Measurements from ENCODE around the gene WIZ.
A peak's percentile ranks its signal among the peaks of the same experiment; 100 is the strongest.

The WIZ gene

DNA sequence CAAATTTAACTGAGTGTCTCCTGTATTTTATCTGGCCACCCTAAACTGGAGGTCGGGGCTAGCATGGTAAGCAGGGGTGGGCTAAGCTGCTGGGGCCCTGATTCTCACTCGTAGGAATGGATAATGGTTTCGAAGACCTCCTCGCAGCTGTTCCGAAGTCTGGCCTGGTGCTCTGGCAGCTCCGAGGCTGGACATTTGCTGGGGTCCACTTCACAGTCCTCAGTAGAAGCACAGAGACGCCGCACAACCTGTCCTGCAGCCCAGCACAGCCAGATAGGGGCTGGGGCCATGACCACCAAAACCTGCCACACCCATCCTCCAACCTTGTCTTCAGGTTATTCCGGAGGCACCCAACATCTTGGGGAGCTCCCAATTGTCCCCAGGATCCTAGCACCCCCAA is 6.2 kb upstream of the WIZ start:
- peaks cover 84% of the 10 kb centered on the region for H3K36me3 Mint-ChIP-seq (ENCODE audit: low read depth)
- H3K27me3 Mint-ChIP-seq = no peaks in the 10 kb centered on the region
- no peaks in the 10 kb centered on the region for H3K9me3 Mint-ChIP-seq

DNA sequence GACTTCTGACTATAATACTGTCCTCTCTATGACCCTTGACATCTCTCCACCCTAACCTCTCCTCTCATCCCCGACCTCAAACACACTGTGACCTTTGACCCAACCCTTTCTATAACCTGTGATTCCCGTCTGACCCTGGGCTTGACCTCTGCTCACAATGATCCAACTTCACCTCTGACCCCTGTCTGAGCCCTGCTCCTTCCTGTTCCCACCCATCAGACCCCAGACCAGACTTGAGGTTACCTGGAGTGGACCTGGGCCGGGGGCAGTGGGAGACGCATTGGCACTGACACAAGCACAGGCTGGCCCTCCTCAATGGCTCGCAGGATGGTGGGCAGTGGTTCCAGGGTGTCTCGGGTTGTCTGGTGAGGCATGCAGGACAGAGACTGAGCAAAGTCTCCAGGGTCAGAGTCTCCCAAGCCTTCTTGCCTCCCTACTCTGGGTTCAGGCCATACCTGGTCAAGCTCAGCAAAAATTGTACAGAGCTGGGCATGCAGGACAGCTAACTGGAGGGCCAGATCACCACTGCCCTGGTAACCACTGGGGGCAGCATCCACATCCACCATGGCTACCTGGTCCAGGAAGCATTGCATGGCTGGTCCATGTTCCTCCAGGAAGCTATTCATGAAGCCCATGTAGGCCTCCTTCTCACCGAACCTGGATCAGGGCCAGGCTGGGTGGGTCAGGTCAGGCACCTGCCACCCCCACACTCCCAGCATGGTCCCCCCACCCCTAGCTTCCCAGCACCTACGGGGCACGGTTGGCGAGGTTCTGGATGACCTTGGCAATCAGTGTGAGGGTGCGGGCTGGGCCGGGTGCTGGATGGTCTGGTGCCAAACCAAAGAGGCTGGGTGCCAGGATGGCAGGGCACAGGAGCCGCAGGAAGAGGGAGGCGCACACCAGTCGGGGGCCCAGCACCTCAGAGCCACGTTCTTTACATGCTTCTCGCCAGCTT is 4.4 kb upstream of the WIZ start:
- peaks cover 25% of the 10 kb centered on the region for H3K4me1 Mint-ChIP-seq (ENCODE audit: low read depth)
- no peak for DNase-seq
- no peak overlapping the region for H3K4me3 Mint-ChIP-seq
- H3K36me3 Mint-ChIP-seq (ENCODE audit: low read depth) = peaks cover 74% of the 10 kb centered on the region
- H3K9me3 Mint-ChIP-seq = peaks cover 2% of the 10 kb centered on the region
- H3K27me3 Mint-ChIP-seq = no peaks in the 10 kb centered on the region
- H3K27ac Mint-ChIP-seq = peak overlapping the region; percentile 81

More for the DNA sequence above, 6.2 kb upstream of the WIZ start:
- H3K4me3 Mint-ChIP-seq = no peak overlapping the region
- H3K27ac Mint-ChIP-seq = peak overlapping the region; percentile 37
- H3K4me1 Mint-ChIP-seq (ENCODE audit: low read depth) = peaks cover 21% of the 10 kb centered on the region
- DNase-seq = no peak

DNA sequence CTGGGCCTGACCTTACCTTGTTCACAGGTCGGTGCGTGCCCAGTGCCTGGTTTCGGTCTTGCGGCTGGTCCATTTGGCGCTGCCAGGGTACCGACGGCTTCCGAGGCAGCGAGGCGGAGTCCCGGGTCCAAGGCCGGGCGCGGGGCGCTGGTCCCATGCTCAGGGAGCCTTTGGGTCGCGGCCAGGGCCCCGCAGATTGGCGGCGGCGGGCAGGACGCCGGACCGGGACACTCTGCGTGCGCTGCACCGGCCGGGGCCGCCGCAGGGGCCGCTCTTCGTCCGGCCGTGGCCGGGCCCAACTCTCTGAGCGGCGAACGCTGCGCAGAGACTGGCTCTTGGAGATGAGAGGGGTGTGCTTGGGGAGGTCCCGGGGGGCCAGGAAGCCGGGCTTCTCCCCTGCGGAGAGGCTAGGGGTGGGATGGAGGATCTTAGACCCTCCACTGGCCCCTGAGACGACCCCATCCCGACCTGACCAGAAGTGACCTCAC is 3.4 kb upstream of the WIZ start:
- DNase-seq = no peak
- Mint-ChIP-seq H3K27me3 (no peaks in the 10 kb centered on the region), H3K9me3 (peaks cover 2% of the 10 kb centered on the region), H3K27ac (no peak overlapping the region), H3K4me1 (ENCODE audit: low read depth) (peaks cover 31% of the 10 kb centered on the region), H3K4me3 (no peak overlapping the region), H3K36me3 (ENCODE audit: low read depth) (peaks cover 68% of the 10 kb centered on the region)

DNA sequence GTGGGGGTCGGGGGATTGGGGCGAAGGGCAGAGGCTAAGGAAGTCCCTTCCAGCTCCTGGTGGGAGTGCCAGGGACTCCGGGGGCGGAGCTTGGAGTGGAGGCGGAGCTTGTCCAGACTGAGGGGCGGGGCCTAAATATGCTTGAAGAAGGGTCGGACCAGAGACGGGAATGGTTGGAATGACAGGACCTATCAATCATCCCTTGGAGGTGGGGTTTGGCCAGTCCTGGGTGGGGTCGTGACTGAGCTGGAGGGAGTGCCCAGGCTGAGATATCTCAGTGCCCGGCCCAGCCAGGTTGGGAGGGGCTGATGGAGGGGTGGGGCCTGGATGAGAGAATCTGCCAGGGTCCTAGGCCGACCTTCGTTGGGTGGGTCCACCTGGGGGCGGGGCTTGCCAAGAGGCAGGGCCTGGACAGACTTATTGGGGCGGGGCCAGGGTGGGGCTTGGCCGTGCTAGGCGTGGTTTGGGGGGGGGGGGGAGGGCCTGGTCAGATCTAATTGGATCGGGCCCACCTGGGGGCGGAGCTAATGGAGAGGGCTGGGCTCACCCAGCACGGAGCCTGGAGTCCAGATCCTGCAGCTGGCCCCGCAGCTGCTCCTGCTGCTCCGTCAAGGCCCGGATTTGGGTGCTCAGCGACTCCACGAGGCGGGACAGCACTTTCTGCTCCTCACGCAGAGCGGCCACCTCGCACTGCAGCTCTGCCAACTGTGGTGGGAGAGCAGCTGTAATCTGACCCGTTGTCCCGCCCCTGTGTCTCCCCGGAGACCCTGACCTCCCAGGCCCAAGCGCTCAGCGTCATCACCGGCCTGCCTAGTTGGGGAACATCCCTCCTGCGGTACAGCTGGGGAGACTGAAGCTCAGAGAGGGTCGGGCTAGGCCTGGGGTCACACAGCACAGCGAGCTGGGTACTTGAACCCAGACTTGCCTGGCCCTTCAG is 2.6 kb upstream of the WIZ start:
- H3K36me3 Mint-ChIP-seq (ENCODE audit: low read depth) = peaks cover 63% of the 10 kb centered on the region
- H3K4me3 Mint-ChIP-seq = no peak overlapping the region
- peaks cover 29% of the 10 kb centered on the region for H3K4me1 Mint-ChIP-seq (ENCODE audit: low read depth)
- no peaks in the 10 kb centered on the region for H3K27me3 Mint-ChIP-seq
- H3K27ac Mint-ChIP-seq = peak overlapping the region; percentile 22
- H3K9me3 Mint-ChIP-seq = peaks cover 2% of the 10 kb centered on the region
- DNase-seq = peak; percentile 53

DNA sequence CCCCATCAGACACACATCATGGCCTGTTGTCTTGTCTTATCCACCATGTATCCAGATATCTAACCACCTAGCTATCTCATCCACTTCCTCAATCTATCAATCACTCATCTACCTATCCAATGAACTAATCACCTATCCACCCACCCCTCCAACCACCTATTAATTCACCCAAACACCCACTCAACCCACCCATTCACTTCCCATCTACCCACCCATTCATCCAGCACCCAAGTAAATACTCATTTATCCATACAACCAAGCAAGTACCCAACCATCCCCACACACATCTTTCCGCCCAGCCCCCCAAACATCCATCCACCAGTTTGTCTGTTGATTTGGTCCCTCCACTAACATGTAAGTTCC is 753 bp upstream of the WIZ start:
- peak overlapping the region; percentile 84 for H3K27ac Mint-ChIP-seq
- DNase-seq = no peak
- H3K9me3 Mint-ChIP-seq = peaks cover 2% of the 10 kb centered on the region
- H3K27me3 Mint-ChIP-seq = no peaks in the 10 kb centered on the region
- H3K36me3 Mint-ChIP-seq (ENCODE audit: low read depth) = peaks cover 50% of the 10 kb centered on the region
- H3K4me1 Mint-ChIP-seq (ENCODE audit: low read depth) = peaks cover 29% of the 10 kb centered on the region
- H3K4me3 Mint-ChIP-seq = peak overlapping the region; percentile 59

DNA sequence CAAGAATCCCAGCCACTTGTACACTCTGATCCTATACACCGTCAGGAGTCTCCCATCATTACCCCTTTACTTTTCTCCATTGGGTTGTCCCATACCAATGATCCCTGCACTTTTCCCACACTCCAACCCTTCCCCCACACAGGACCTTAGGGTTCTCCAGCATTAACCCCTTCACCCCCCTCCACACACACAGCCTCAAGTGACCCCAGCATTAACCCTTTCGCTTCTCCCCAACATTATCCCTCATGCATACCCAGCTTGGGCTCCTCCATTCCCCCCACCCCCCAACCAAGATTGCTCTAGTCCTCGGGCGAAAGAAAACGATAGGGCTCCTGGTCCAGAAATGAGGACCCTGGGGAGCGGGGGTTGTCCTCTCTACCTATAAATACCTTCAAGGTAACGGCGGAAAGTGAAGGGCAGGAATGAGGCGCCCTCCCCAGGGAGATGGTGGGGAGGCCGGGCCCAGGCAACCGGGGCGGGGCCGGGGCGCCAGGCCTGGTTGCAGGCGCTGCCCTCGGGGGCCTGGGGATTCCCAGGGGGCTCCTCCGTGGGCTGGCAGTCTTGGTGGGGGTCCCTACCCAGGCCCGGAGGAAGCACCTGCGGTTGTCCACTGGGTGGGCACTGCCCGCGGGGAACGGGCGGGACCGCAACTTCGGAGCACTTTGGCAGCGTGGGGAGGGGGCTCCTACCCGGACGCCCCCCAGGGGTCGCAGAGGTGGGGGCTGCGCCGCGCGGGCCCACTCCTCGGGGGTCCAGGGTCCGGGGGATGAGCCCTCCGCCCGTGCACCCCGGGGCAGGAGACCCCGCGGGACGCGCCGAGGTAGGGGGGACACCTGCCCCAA is 757 bp downstream of the WIZ start:
- peaks cover 35% of the 10 kb centered on the region for H3K36me3 Mint-ChIP-seq (ENCODE audit: low read depth)
- H3K27me3 Mint-ChIP-seq = no peaks in the 10 kb centered on the region
- no peak for DNase-seq
- H3K9me3 Mint-ChIP-seq = peaks cover 2% of the 10 kb centered on the region
- peak overlapping the region; percentile 63 for H3K4me3 Mint-ChIP-seq
- peaks cover 23% of the 10 kb centered on the region for H3K4me1 Mint-ChIP-seq (ENCODE audit: low read depth)
- peak overlapping the region; percentile 67 for H3K27ac Mint-ChIP-seq

DNA sequence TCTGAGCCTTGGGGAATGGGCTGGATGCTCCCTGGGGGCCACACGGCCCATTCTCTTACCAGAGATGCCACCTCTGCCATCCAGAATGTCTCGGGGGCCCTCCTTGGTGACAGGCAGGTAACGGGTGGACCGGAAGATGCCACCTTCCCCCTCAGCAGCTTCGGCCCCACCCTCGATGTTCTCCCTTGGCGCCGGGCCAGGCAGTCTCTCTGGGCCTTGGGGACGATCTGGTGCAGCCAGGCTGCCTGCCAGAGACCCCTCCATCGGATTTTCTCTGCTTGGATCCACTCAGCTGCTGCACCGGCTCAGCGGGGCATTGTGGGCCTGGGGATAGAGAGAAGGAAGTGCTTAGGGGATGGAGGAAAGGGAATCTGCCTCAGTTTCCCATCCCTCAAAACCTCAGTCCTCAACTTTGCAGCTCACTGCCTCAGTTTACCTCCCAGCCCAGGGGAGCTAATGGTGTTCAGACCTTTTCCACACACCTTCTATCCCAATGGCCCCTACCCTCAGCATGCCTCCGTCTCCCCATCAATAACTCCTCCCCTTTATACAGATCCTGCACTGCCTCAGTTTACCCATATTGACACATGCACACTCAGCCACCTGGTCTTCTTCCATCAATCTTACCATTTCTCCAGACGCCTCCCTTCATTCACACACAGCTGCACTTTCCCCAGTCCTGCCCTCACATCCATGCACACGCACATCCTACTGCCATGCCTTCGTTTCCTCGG is 1.5 kb downstream of the WIZ start:
- no peak for DNase-seq
- Mint-ChIP-seq H3K36me3 (ENCODE audit: low read depth) (peaks cover 27% of the 10 kb centered on the region), H3K27ac (peak overlapping the region; percentile 67), H3K4me1 (ENCODE audit: low read depth) (peaks cover 19% of the 10 kb centered on the region), H3K27me3 (no peaks in the 10 kb centered on the region), H3K4me3 (peak overlapping the region; percentile 63), H3K9me3 (peaks cover 2% of the 10 kb centered on the region)

DNA sequence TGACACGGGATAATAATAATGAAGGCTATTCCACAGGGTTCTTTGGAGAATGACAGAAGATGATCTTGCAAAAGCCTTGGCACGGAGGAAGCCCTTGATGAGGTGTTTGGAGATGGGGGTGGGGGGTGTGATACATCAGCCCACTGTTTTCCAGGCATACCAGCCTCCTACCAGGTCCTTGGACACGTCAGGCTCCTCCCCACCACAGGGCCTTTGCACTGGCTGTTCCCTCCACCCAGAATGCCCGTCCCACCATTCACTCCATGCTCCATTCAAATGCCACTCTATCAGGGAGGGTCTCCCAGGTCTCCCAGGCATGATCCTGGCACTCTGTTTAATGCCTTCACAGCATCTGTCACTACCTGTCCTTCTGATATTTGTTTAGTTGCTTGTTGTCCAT is 2.7 kb downstream of the WIZ start:
- Mint-ChIP-seq H3K4me3 (no peak overlapping the region), H3K27me3 (no peaks in the 10 kb centered on the region), H3K27ac (no peak overlapping the region), H3K4me1 (ENCODE audit: low read depth) (peaks cover 19% of the 10 kb centered on the region), H3K36me3 (ENCODE audit: low read depth) (peaks cover 19% of the 10 kb centered on the region), H3K9me3 (peaks cover 2% of the 10 kb centered on the region)
- DNase-seq = no peak

- Mint-ChIP-seq H3K9me3 (peaks cover 2% of the 10 kb centered on the region), H3K27me3 (no peaks in the 10 kb centered on the region)
Measured at GRCh38 chr19:15445807-15446376, 3.9 kb downstream of the WIZ start.

DNA sequence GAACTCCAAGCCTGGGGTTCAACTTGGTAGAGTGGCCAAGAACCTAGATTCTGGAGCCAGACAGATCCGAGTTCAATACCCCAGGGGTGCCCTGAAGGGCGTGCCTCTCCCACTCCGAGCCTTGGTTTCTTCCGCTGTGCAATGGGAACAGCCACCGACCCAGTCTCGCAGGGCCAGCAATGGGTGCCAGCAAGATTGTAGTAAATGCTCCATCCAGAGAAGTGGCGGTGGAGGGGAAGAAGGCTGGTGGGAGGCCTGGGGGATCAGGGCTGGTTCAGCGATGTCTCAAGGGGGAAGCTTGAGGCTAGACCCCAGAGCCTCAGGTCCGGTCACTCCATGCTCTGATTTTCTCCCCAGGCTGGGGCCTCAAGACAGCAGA is 4.5 kb downstream of the WIZ start:
- Mint-ChIP-seq H3K9me3 (peaks cover under 1% of the 10 kb centered on the region), H3K4me1 (ENCODE audit: low read depth) (peaks cover 9% of the 10 kb centered on the region), H3K4me3 (no peak overlapping the region), H3K27me3 (no peaks in the 10 kb centered on the region), H3K36me3 (ENCODE audit: low read depth) (peaks cover 2% of the 10 kb centered on the region), H3K27ac (no peak overlapping the region)
- DNase-seq = no peak

More at GRCh38 chr19:15445807-15446376, 3.9 kb downstream of the WIZ start:
- Mint-ChIP-seq H3K27ac (no peak overlapping the region), H3K36me3 (ENCODE audit: low read depth) (peaks cover 7% of the 10 kb centered on the region), H3K4me1 (ENCODE audit: low read depth) (peaks cover 15% of the 10 kb centered on the region), H3K4me3 (no peak overlapping the region)
- no peak for DNase-seq

DNA sequence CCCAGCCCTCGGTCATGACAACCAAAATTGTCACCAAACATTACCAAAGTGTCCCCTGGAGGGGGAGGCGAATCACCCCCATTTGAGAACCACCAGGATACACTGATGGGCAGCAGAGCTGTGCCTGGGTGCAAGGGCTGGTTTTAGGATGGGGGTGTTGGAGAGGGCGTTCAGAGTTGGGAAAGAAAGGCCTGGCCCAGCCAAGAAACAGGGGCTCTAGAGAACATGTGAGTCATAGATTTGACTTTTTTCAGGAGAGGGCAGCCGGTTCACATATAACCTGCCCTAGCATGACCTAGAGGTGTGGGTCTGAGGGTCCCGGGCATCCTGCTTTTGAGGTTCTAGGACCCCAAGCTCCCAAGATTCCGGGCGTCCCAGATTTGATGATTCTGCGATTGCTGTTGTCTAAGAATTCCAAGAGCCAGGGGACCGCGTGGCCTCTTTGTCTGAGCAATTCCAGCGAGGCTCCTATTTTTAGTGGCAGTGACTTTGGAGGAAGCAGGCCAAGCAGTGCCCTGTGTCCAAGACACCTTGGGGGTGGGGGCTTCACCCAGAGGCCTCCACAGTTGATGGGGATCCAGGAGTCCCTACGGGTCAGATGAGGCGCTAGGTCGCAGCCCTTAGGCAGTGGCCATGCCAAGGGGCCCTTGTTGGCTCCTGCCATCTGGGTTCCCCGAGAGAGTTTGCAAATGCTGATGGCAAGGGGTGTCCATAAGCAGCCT is 5.1 kb downstream of the WIZ start:
- Mint-ChIP-seq H3K36me3 (ENCODE audit: low read depth) (no peaks in the 10 kb centered on the region), H3K27ac (no peak overlapping the region), H3K4me3 (no peak overlapping the region), H3K9me3 (no peaks in the 10 kb centered on the region), H3K27me3 (no peaks in the 10 kb centered on the region), H3K4me1 (ENCODE audit: low read depth) (peaks cover 6% of the 10 kb centered on the region)
- no peak for DNase-seq

GRCh38 chr19:15443838-15444237 is 5.9 kb downstream of the WIZ start:
- Mint-ChIP-seq H3K27ac (no peak overlapping the region), H3K9me3 (no peaks in the 10 kb centered on the region), H3K27me3 (no peaks in the 10 kb centered on the region), H3K4me3 (no peak overlapping the region), H3K4me1 (ENCODE audit: low read depth) (peaks cover 5% of the 10 kb centered on the region), H3K36me3 (ENCODE audit: low read depth) (no peaks in the 10 kb centered on the region)
- no peak for DNase-seq

DNA sequence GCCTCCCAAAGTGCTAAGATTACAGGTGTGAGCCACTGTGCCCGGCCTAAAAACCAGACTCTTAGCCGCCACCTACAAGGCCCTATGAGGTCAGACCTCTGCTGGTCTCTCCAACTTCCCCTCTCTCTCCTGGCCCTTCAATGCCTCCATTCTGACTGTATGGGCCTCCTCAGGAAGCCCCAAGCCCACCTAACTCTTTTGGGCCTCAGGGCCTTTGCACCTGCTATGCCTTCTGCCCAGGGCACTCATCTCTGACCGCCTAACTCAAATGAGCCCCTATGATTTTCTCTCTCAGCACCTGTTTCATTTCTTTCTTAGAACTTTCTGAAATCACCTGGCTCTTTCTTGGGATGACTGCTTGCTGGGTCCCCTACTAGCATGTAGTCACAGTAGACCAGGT is 6.4 kb downstream of the WIZ start:
- no peaks in the 10 kb centered on the region for H3K27me3 Mint-ChIP-seq
- no peak for DNase-seq
- no peaks in the 10 kb centered on the region for H3K4me1 Mint-ChIP-seq (ENCODE audit: low read depth)
- no peak overlapping the region for H3K27ac Mint-ChIP-seq
- no peak overlapping the region for H3K4me3 Mint-ChIP-seq
- H3K9me3 Mint-ChIP-seq = no peaks in the 10 kb centered on the region
- H3K36me3 Mint-ChIP-seq (ENCODE audit: low read depth) = no peaks in the 10 kb centered on the region

Data from activated T-cell treated with anti-CD3 and anti-CD28 coated beads, Interleukin-2, amount 50 U/mL, for 24 hours (primary cell).